GM12801 (cell line): ENCODE measurements around the gene EMSY.

Source experiments
- CTCF ChIP-seq: IDR thresholded peaks from one replicate; pipeline ENCODE4 v1.5.1; 2011; ENCODE audit warnings: control low read depth; ENCODE audit not compliant: insufficient read length; ENCODE audit errors: extremely low read depth

The EMSY gene

GRCh38 chr11:76493040-76493439, 48.2 kb downstream of the EMSY start:
- no peak for TF ChIP-seq CTCF

GRCh38 chr11:76493626-76494539, 49.1 kb downstream of the EMSY start:
- TF ChIP-seq CTCF = no peak

- TF ChIP-seq CTCF = no peak
These were observed 50.2 kb downstream of the EMSY start for GRCh38 chr11:76495019-76495418.

GRCh38 chr11:76496174-76496573, 51.4 kb downstream of the EMSY start:
- TF ChIP-seq CTCF = no peak

- no peak for TF ChIP-seq CTCF
These were observed 56.8 kb downstream of the EMSY start for GRCh38 chr11:76501526-76502202.

GRCh38 chr11:76506833-76507232, 62.0 kb downstream of the EMSY start:
- no peak for TF ChIP-seq CTCF
